Measurements from ENCODE around the gene CUL4A.

The CUL4A gene

DNA sequence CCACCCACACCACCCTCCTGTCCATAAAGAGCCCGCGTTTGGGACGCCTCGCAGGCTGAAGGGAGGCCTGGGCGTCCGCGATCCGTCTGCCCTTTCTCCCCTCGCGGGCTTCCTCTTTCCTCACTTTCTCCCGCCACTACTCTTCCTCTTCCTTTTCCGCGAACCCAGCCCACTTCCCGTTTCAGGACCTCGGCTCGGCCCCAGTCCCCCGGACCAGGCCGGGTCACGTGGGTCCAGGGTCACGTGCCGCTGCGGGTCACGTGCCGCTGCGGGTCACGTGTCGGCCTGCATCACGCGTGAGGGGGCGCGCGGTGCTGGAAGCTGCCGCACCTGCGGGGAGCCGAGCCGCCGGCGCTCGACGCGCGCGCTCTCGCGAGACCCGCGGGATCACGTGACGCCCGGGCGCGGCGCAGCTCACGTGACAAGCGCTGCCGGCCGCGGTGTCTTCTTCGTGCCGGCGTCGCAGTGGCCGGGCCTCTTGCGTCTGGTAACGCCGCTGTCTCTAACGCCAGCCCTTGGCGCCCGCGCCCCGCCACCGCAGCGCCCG is 87.5 kb downstream of the CUL4A start, which contains the start of gene LAMP1:
TSS of gene LAMP1 (plus strand) at position 417 of the 547 bp plus-strand sequence. CDS start 196 bp downstream, outside the sequence.
- peak within 1 kb of the TSS; percentile 98 for H3K27ac Mint-ChIP-seq
- H3K9me3 Mint-ChIP-seq, result peaks cover 3% of the 10 kb centered on the region
- H3K4me1 Mint-ChIP-seq, result peaks cover 39% of the 10 kb centered on the region
- no peaks in the 10 kb centered on the region for H3K36me3 Mint-ChIP-seq (ENCODE audit: low read depth)
- peak within 1 kb of the TSS; percentile 94 for H3K4me3 Mint-ChIP-seq
- peak; percentile 100 for DNase-seq
- TF ChIP-seq, protein P1, sequence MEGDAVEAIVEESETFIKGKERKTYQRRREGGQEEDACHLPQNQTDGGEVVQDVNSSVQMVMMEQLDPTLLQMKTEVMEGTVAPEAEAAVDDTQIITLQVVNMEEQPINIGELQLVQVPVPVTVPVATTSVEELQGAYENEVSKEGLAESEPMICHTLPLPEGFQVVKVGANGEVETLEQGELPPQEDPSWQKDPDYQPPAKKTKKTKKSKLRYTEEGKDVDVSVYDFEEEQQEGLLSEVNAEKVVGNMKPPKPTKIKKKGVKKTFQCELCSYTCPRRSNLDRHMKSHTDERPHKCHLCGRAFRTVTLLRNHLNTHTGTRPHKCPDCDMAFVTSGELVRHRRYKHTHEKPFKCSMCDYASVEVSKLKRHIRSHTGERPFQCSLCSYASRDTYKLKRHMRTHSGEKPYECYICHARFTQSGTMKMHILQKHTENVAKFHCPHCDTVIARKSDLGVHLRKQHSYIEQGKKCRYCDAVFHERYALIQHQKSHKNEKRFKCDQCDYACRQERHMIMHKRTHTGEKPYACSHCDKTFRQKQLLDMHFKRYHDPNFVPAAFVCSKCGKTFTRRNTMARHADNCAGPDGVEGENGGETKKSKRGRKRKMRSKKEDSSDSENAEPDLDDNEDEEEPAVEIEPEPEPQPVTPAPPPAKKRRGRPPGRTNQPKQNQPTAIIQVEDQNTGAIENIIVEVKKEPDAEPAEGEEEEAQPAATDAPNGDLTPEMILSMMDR (IDR thresholded peaks at IDR 0.05), result no peak
- H3K27me3 Mint-ChIP-seq (ENCODE audit: low read depth, poor library complexity), result peaks cover 11% of the 10 kb centered on the region

DNA sequence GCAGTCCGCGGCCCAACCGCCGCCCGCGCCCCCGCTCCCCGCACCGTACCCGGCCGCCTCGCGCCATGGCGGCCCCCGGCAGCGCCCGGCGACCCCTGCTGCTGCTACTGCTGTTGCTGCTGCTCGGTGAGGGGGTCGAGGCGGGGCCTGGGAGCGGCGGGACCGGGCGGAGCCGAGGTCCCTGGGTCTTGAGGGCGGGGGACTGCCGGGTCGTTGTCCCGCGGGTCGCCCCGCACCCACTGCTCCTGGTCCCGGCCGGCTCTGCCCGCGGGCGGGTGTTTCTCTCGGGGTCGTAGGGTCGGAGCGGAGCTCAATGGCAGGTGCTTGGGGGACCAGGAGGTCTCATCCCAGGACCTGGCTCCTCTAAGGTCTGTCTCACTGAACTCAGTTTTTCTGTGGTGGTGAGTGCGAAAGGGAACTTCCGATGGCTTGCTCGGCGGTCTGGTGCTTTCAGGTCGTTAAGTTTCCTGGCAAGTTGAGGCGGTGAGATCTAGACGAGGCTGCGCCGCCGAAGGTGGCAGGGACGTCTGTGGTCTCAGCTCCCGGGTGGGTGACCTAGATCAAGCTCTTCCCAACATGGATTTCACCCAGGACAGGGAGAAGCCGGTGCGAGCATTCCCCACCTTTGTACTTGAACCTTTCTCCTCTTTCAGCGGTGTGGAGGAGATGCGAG is 88.1 kb downstream of the CUL4A start:
- Mint-ChIP-seq H3K36me3 (ENCODE audit: low read depth) (no peaks in the 10 kb centered on the region), H3K27ac (peak overlapping the region; percentile 96), H3K4me1 (peaks cover 33% of the 10 kb centered on the region), H3K9me3 (peaks cover 3% of the 10 kb centered on the region), H3K4me3 (peak overlapping the region; percentile 94), H3K27me3 (ENCODE audit: low read depth, poor library complexity) (peaks cover 11% of the 10 kb centered on the region)
- TF ChIP-seq, protein P1 (IDR thresholded peaks at IDR 0.05), result no peak
- DNase-seq, result no peak

- TF ChIP-seq, protein P1 (IDR thresholded peaks at IDR 0.05), result no peak
- Mint-ChIP-seq H3K27ac (peak overlapping the region; percentile 96), H3K9me3 (peaks cover 3% of the 10 kb centered on the region), H3K4me3 (peak overlapping the region; percentile 94), H3K36me3 (ENCODE audit: low read depth) (no peaks in the 10 kb centered on the region), H3K4me1 (peaks cover 30% of the 10 kb centered on the region), H3K27me3 (ENCODE audit: low read depth, poor library complexity) (peaks cover 11% of the 10 kb centered on the region)
- DNase-seq, result no peak
Measured at GRCh38 chr13:113298043-113298945, 88.9 kb downstream of the CUL4A start.

- Mint-ChIP-seq H3K36me3 (ENCODE audit: low read depth) (no peaks in the 10 kb centered on the region), H3K9me3 (peaks cover 3% of the 10 kb centered on the region), H3K4me1 (peaks cover 26% of the 10 kb centered on the region), H3K4me3 (no peak overlapping the region), H3K27ac (no peak overlapping the region), H3K27me3 (ENCODE audit: low read depth, poor library complexity) (peaks cover 11% of the 10 kb centered on the region)
- no peak for DNase-seq
- TF ChIP-seq, protein P1 (IDR thresholded peaks at IDR 0.05), result no peak
Measured at GRCh38 chr13:113299951-113300350, 90.5 kb downstream of the CUL4A start.

DNA sequence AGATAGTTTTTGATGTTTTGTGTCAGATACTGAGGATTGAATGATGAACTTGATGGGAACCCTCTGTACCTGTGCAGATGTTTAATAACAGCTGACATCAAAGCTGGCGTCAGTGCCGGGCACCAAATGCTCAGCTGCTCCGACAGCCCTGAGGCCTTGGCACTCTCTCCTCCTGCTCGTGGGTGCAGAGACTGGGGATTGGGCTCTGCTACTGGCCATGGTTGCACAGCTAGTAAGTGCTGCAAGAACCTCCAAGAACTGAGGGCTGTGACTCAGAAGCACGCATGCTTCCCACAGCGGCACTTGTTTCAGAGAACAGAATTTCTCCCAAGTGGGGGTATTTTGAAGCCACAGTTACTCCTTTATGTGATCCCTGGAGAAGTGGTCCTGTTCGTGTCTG is 93.6 kb downstream of the CUL4A start:
- H3K27me3 Mint-ChIP-seq (ENCODE audit: low read depth, poor library complexity), result no peaks in the 10 kb centered on the region
- H3K4me3 Mint-ChIP-seq, result no peak overlapping the region
- TF ChIP-seq, protein P1 (IDR thresholded peaks at IDR 0.05), result no peak
- peaks cover 9% of the 10 kb centered on the region for H3K4me1 Mint-ChIP-seq
- DNase-seq, result no peak
- H3K9me3 Mint-ChIP-seq, result no peaks in the 10 kb centered on the region
- H3K36me3 Mint-ChIP-seq (ENCODE audit: low read depth), result peaks cover 7% of the 10 kb centered on the region
- H3K27ac Mint-ChIP-seq, result peak overlapping the region; percentile 48

All from nephron progenitor cell (in vitro differentiated cells).